Stomach smooth muscle (tissue), 2 donors: ENCODE results near the gene MTNR1B.

Experiments used
- H3K27ac ChIP-seq: one replicate; pipeline ENCODE4 v1.7.0; 2013; ENCODE audit warnings: mild to moderate bottlenecking, low read length, inconsistent platforms
- H3K27me3 ChIP-seq, 2 donors: one replicate each; pipeline ENCODE4 v1.7.0; 2013; ENCODE audit warnings: low read length in 2 of 2; ENCODE audit not compliant: insufficient read depth in 2 of 2, control insufficient read depth in 1 of 2
- H3K36me3 ChIP-seq, 2 donors: one replicate each; pipeline ENCODE4 v1.7.0; 2013; ENCODE audit warnings: low read length in 2 of 2; ENCODE audit not compliant: control insufficient read depth in 2 of 2, insufficient read depth in 2 of 2
- H3K4me1 ChIP-seq: one replicate; pipeline ENCODE4 v1.7.0; 2013; ENCODE audit warnings: low read length; ENCODE audit not compliant: control insufficient read depth, insufficient read depth
- H3K4me3 ChIP-seq, 2 donors: one replicate each; pipeline ENCODE4 v1.7.0; 2013; ENCODE audit warnings: low read length in 2 of 2
- H3K9ac ChIP-seq, 2 donors: one replicate each; pipeline ENCODE4 v1.7.0; 2013; ENCODE audit warnings: low read length in 2 of 2, mild to moderate bottlenecking in 1 of 2
- H3K9me3 ChIP-seq, 2 donors: one replicate each; pipeline ENCODE4 v1.7.0; 2013; ENCODE audit warnings: low read length in 2 of 2; ENCODE audit not compliant: control insufficient read depth in 2 of 2
- donor health status: healthy.
- donor health status: Pancreatic carcinoma.

MTNR1B gene

GRCh38 chr11:92976681-92977080 lies 7.2 kb downstream of the MTNR1B start:
- no peaks in the 10 kb centered on the region for H3K36me3 ChIP-seq
- H3K9ac ChIP-seq = no peak overlapping the region
- no peak overlapping the region for H3K4me3 ChIP-seq
- no peaks in the 10 kb centered on the region for H3K9me3 ChIP-seq
- H3K4me1 ChIP-seq = no peaks in the 10 kb centered on the region
- H3K27ac ChIP-seq = no peak overlapping the region
- peaks cover 0 to 7% of the 10 kb centered on the region in 2 donors for H3K27me3 ChIP-seq

GRCh38 chr11:92977401-92977800 lies 8.0 kb downstream of the MTNR1B start:
- Histone ChIP-seq H3K4me1 (no peaks in the 10 kb centered on the region), H3K9me3 (no peaks in the 10 kb centered on the region), H3K4me3 (no peak overlapping the region), H3K27me3 (peaks cover 0 to 7% of the 10 kb centered on the region in 2 donors), H3K9ac (no peak overlapping the region), H3K36me3 (no peaks in the 10 kb centered on the region), H3K27ac (no peak overlapping the region)

DNA sequence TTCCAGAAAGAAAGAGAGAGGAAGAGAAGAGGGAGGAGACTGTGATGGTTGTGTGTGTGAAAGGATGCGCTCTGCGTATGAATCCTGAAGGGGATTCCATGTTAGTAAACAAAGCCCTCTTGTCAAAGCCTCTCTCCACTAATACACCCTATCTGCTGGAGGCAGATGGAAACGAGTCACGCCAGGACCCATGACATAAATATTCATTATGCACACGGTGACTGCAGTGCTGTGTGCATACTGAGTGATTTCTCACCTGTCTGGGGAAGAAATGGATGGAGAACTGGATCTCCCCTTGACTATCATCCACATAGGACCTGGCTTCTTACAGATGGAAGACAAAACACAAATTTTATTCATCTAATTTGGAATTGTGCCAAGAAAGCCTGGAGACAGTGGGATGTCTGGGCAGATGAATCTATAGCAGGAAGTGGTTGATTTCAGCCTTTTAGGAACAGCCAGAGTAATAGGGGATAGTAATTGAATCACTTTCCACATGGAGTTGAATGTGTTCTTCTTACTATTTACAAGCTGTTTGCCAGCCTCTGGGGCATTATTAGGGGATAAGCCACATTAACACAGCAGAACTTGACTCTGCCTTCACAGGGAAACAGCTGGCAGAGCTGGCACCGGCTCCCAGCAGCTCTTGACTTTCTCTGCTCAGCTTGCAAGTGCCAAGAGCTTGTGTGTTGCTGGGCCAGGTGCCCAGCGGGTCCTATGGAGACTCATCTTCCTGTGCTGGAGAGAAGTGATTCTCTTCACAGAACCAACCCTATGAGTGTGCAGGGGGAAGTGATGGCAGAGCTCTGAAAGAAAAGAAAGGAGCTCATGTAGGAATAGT lies 9.0 kb downstream of the MTNR1B start:
- H3K4me3 ChIP-seq = no peak overlapping the region
- no peaks in the 10 kb centered on the region for H3K36me3 ChIP-seq
- H3K4me1 ChIP-seq = no peaks in the 10 kb centered on the region
- H3K9ac ChIP-seq = no peak overlapping the region
- no peak overlapping the region for H3K27ac ChIP-seq
- H3K9me3 ChIP-seq = no peaks in the 10 kb centered on the region
- H3K27me3 ChIP-seq = peaks cover 0 to 6% of the 10 kb centered on the region in 2 donors

DNA sequence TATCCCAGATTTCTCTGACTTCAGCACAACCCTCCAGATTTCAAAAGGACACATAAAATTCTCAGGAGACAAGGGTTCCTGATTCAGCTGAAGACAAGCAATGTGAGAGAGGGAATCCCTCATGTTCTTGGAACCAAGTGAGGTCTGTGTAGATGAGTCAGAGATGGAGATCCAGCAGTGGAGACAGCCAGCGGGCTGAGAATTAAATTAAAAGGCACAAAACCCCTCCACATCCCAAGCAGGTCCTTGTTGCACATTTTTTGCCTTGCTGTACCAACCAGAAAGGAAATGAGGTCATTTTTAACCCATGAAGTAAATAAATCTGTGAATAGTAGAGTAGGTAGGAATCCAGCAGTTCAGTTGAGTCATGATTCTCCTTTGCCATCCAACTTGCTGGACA lies 9.7 kb downstream of the MTNR1B start:
- no peak overlapping the region for H3K27ac ChIP-seq

GRCh38 chr11:92980312-92980711 lies 10.9 kb downstream of the MTNR1B start:
- Histone ChIP-seq H3K36me3 (no peaks in the 10 kb centered on the region), H3K9me3 (no peaks in the 10 kb centered on the region), H3K27ac (no peak overlapping the region)

More for the DNA sequence above, 9.7 kb downstream of the MTNR1B start:
- Histone ChIP-seq H3K4me1 (no peaks in the 10 kb centered on the region), H3K9me3 (no peaks in the 10 kb centered on the region), H3K4me3 (no peak overlapping the region), H3K9ac (no peak overlapping the region), H3K27me3 (peaks cover 0 to 3% of the 10 kb centered on the region in 2 donors), H3K36me3 (no peaks in the 10 kb centered on the region)

DNA sequence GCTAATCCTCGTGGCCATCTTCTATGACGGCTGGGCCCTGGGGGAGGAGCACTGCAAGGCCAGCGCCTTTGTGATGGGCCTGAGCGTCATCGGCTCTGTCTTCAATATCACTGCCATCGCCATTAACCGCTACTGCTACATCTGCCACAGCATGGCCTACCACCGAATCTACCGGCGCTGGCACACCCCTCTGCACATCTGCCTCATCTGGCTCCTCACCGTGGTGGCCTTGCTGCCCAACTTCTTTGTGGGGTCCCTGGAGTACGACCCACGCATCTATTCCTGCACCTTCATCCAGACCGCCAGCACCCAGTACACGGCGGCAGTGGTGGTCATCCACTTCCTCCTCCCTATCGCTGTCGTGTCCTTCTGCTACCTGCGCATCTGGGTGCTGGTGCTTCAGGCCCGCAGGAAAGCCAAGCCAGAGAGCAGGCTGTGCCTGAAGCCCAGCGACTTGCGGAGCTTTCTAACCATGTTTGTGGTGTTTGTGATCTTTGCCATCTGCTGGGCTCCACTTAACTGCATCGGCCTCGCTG lies 12.1 kb downstream of the MTNR1B start:
- no peaks in the 10 kb centered on the region for H3K9me3 ChIP-seq
- H3K36me3 ChIP-seq = no peaks in the 10 kb centered on the region
- H3K4me1 ChIP-seq = no peaks in the 10 kb centered on the region
- no peak overlapping the region for H3K4me3 ChIP-seq
- no peak overlapping the region for H3K27ac ChIP-seq
- peaks cover 0 to 2% of the 10 kb centered on the region in 2 donors for H3K27me3 ChIP-seq
- H3K9ac ChIP-seq = no peak overlapping the region

More at GRCh38 chr11:92980312-92980711, 10.9 kb downstream of the MTNR1B start:
- Histone ChIP-seq H3K4me3 (no peak overlapping the region), H3K27me3 (peaks cover 0 to 2% of the 10 kb centered on the region in 2 donors), H3K4me1 (no peaks in the 10 kb centered on the region), H3K9ac (no peak overlapping the region)

DNA sequence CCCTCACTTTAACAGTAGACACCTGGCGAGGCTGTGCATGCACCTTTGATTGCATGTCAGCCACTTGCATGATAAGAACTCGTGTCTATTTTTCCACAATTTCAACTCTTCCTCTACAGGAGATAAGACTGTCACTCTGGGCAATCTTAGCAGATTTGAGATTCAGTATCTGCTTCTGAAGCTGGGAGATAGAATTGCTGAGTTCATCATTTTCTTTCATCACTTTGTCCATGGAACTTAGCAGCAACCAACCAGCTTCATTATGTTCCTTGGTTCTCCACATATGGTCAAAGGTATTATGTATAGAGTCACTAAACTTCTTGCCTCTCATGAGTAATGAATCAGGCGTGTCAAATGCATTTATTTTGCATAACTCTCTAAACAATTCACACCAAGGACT lies 17.1 kb downstream of the MTNR1B start:
- no peaks in the 10 kb centered on the region for H3K36me3 ChIP-seq
- H3K27me3 ChIP-seq = no peaks in the 10 kb centered on the region
- no peak overlapping the region for H3K9ac ChIP-seq
- H3K4me3 ChIP-seq = no peak overlapping the region
- H3K9me3 ChIP-seq = peaks cover 0 to 4% of the 10 kb centered on the region in 2 donors
- H3K27ac ChIP-seq = no peak overlapping the region
- H3K4me1 ChIP-seq = no peaks in the 10 kb centered on the region

DNA sequence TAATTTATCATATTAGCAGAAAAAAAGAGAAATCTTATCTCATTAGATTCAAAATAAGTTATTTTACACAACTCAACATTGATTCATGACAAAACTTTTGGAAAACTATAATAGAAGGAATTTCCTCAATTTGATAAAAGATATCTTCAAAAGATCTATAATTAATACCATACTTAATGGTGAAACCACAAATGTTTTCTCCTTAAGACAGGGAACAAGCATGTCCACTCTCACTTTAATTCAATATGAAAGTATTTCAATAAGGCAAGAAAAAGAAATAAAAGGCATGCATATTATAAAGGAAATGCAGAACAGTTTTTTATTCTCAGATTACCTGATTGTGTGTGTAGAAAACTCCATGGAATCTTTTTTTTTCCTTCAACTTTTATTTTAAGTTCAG lies 23.6 kb downstream of the MTNR1B start:
- Histone ChIP-seq H3K4me1 (no peaks in the 10 kb centered on the region), H3K9ac (no peak overlapping the region), H3K36me3 (no peaks in the 10 kb centered on the region), H3K27ac (no peak overlapping the region), H3K9me3 (peaks cover 0 to 4% of the 10 kb centered on the region in 2 donors), H3K4me3 (no peak overlapping the region), H3K27me3 (no peaks in the 10 kb centered on the region)

DNA sequence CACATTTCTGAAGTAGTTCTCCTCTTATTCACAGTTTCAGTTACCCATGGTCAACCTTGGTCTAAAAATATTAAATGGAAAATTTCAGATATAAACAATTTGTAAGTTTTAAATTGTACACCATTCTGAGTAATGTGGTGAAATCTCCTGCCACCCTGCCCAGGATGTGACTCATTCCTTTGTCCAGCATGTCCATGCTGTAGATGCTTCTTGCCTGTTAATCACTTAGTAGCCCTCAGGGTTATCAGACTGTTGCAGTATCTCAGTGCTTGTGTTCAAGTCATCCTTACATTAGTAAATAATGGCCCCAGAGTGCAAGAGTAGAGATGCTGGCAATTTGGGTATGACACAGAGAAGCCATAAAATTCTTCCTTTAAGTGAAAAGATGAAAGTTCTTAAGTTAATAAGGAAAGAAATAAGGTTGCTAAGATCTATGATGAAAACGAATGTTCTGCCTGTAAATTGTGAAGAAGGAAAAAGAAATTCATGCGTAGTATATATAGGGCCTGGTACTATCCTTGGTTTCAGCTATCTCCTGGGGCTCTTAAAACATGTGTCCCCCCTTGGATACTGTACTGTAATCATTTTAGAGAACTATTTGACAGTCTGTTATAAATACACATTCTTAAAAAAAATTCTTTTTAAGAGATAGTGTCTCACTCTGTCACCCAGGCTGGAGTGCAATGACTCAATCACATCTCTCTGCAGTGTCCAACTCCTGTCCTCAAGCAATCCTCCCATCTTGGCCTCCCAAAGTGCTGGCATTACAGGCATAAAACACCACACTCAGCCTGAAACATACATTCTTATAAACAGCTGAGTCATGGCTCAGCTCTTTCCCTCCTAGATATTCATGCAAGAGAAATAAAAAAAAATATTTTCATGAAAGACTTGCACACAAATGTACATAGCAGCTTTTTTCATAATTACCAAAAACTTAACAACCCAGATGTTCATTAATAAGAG lies 31.3 kb downstream of the MTNR1B start:
- no peak overlapping the region for H3K9ac ChIP-seq
- no peak overlapping the region for H3K27ac ChIP-seq
- H3K4me1 ChIP-seq = no peaks in the 10 kb centered on the region
- H3K4me3 ChIP-seq = no peak overlapping the region
- no peaks in the 10 kb centered on the region for H3K27me3 ChIP-seq
- H3K36me3 ChIP-seq = no peaks in the 10 kb centered on the region
- H3K9me3 ChIP-seq = peaks cover 0 to 2% of the 10 kb centered on the region in 2 donors

- Histone ChIP-seq H3K27me3 (no peaks in the 10 kb centered on the region), H3K4me1 (no peaks in the 10 kb centered on the region), H3K9me3 (peaks cover 0 to 2% of the 10 kb centered on the region in 2 donors), H3K9ac (no peak overlapping the region), H3K4me3 (no peak overlapping the region), H3K27ac (no peak overlapping the region), H3K36me3 (no peaks in the 10 kb centered on the region)
These were observed 32.4 kb downstream of the MTNR1B start for GRCh38 chr11:93001806-93002205.
